Peyer's patch (tissue), 4 donors: ENCODE results near the gene CAP1. TPM values are rescaled to one million over a fixed set of nuclear protein-coding genes. Genes with fewer than 3 reads are reported as not detected.
"Not testable (repeated sequence)": the region's sequence is repeated elsewhere in the genome, so short reads cannot be mapped to it uniquely, and the experiment has no call there.

Experiments
- DNase-seq, 3 donors: peaks; one replicate each; pipeline ENCODE4 v3.0.0-alpha.2; 2017 to 2019
- H3K27ac ChIP-seq, 4 donors: fragments of 200-600 bp; sonication (generic); one replicate each; pipeline ENCODE4 v1.5.1; 2016 to 2019
- H3K27me3 ChIP-seq, 2 donors: fragments of 200-600 bp; sonication (generic); one replicate each; pipeline ENCODE4 v1.5.1; 2019
- H3K36me3 ChIP-seq, 3 donors: fragments of 200-600 bp; sonication (generic); one replicate each; pipeline ENCODE4 v1.5.1; 2016 to 2019
- H3K4me1 ChIP-seq, 4 donors: fragments of 200-600 bp; sonication (generic); one replicate each; pipeline ENCODE4 v1.5.1; 2016 to 2019
- H3K4me3 ChIP-seq, 4 donors: fragments of 200-600 bp; sonication (generic); 1 replicate in 3 of 4; 2 replicates in 1 of 4; pipeline ENCODE4 v1.5.1; 2016 to 2019; ENCODE audit warnings: mild to moderate bottlenecking in 1 of 4
- H3K9me3 ChIP-seq, 4 donors: fragments of 200-600 bp; sonication (generic); one replicate each; pipeline ENCODE4 v1.5.1; 2016 to 2019; ENCODE audit warnings: mild to moderate bottlenecking in 1 of 4
- POLR2A ChIP-seq, 2 donors: fragments of 450-650 bp; IDR thresholded peaks; one replicate each; pipeline ENCODE4 v1.5.1; 2017; ENCODE audit warnings: antibody characterized with exemption in 2 of 2, mild to moderate bottlenecking in 2 of 2, moderate library complexity in 2 of 2
- total RNA-seq, 4 donors: library from RNA; depleted of rRNA; stranded (reverse); fragments of >200 nt; gene quantifications; one replicate each; pipeline ENCODE4 v1.1.0, GENCODE V29; 2016
- TF ChIP-seq, protein P1 (sequence below), 6 experiments: fragments of 450-650 bp in 4 of 6; fragments of 200-600 bp in 2 of 6; sonication (generic) in 1 of 6; IDR thresholded peaks; one replicate each; pipeline ENCODE4 v1.5.1; 2017 to 2019; ENCODE audit warnings: antibody characterized with exemption in 6 of 6, mild to moderate bottlenecking in 3 of 6, moderate library complexity in 1 of 6

The CAP1 gene
- total RNA-seq, 4 donors from 2014 or later: 135 to 229 (median 182) TPM

DNA sequence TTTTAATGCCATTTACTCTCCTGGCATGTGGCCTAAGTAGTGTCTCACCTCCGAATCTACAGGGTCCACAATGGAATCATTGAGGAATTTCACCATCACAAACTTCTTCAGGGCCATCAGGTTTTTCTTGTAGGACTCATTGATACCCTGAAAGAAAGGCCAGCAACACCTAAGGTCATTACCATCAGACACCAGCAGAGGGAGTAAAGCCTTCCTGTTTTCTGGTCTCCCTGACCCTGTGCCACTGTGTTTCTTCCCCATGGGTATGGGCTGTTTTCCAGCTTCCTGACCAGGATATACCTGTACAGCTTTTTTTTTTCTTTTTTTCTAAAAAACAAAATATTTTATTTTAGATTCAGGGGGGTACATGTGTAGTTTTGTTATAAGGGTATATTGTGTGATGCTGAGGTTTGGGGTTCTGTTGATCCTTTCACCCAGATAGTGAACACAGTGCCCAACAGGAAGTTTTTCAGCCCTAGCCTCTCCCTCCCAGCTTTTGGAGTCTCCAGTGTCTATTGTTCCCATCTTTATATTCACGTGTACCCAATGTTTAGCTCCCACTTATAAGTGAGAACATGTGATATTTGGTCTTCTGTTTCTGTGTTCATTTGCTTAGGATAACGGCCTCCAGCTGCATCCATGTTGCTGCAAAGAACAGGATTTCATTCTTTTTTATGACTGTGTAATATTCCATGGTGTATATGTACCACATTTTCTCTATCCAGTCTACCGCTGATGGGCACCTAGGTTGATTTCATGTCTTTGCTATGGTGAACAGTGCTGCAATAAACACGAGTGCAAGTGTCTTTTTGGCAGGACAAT is 38.2 kb downstream of the CAP1 start:
- Histone ChIP-seq H3K27me3 (no peaks in the 10 kb centered on the region), H3K4me1 (peaks cover 0 to 6% (median 0%) of the 10 kb centered on the region in 4 donors), H3K36me3 (peaks cover 0 to 19% (median 0%) of the 10 kb centered on the region in 3 donors), H3K27ac (no peak overlapping the region), H3K4me3 (no peak overlapping the region), H3K9me3 (no peaks in the 10 kb centered on the region)
- TF ChIP-seq, protein P1, sequence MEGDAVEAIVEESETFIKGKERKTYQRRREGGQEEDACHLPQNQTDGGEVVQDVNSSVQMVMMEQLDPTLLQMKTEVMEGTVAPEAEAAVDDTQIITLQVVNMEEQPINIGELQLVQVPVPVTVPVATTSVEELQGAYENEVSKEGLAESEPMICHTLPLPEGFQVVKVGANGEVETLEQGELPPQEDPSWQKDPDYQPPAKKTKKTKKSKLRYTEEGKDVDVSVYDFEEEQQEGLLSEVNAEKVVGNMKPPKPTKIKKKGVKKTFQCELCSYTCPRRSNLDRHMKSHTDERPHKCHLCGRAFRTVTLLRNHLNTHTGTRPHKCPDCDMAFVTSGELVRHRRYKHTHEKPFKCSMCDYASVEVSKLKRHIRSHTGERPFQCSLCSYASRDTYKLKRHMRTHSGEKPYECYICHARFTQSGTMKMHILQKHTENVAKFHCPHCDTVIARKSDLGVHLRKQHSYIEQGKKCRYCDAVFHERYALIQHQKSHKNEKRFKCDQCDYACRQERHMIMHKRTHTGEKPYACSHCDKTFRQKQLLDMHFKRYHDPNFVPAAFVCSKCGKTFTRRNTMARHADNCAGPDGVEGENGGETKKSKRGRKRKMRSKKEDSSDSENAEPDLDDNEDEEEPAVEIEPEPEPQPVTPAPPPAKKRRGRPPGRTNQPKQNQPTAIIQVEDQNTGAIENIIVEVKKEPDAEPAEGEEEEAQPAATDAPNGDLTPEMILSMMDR (IDR thresholded peaks at IDR 0.05): peak; percentile 58 to 79 (median 62)
- TF ChIP-seq POLR2A (IDR thresholded peaks at IDR 0.05): no peak
- peak in 2 of 3 donors; percentile 46 to 69 for DNase-seq

DNA sequence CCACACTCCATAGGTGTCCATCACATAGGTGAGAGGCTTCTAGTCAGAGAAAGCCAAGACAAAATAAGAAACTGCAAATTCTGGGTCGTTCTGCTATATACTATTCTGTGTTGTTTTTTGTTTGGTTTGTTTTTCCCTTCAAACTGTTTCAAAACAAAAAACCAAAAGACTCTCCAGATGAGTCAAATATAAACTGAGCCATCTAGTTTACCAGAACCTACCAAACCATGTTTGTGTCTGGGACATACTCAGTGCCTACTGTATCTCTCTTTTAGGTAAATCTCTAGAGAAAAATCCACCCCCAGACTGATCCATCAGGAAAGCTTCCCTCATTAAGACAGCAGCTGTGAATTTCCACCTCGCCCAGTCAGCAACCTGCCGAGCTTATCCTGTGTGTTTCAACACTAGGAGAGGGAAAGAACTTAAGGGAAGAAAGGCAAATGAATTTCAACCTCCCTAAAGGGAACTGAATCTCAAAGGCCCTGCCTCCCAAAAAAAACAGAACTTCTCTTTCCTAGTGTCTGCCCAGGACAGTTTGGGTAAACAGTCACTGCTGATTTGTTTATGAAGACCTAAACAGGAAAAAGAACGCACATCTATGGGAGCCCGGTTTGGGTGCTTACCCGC is 39.4 kb downstream of the CAP1 start:
- Histone ChIP-seq H3K36me3 (peaks cover 0 to 7% (median 0%) of the 10 kb centered on the region in 3 donors), H3K4me1 (peaks cover 0 to 6% (median 0%) of the 10 kb centered on the region in 4 donors), H3K9me3 (no peaks in the 10 kb centered on the region), H3K4me3 (no peak overlapping the region), H3K27ac (peak overlapping the region in 2 of 4 donors; percentile 2 to 15), H3K27me3 (no peaks in the 10 kb centered on the region)
- TF ChIP-seq, protein P1 (IDR thresholded peaks at IDR 0.05): no peak
- TF ChIP-seq POLR2A (IDR thresholded peaks at IDR 0.05): no peak
- DNase-seq: no peak

DNA sequence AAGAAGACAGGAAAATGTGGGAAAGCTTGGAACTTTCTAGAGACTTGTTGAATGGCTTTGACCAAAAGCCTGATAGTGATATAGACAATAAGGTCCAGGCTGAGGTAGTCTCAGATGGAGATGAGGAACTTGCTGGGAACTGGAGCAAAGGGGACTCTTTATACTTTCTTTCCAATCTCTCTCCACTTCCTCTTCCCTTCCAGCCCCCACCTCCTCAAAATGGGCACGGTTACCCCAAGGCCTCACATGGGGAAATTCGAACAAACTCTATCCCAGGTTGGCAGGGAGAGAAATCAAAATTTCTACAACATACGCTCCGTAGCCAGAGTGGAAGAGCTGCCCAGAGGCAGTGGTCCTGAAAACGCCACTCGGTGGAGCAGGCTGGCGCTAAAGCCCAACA is 41.3 kb downstream of the CAP1 start:
- H3K4me3 ChIP-seq: no peak overlapping the region
- H3K4me1 ChIP-seq: no peaks in the 10 kb centered on the region
- DNase-seq: no peak
- TF ChIP-seq, protein P1 (IDR thresholded peaks at IDR 0.05): no peak
- TF ChIP-seq POLR2A (IDR thresholded peaks at IDR 0.05): no peak
- no peaks in the 10 kb centered on the region for H3K36me3 ChIP-seq
- H3K9me3 ChIP-seq: no peaks in the 10 kb centered on the region
- no peak overlapping the region for H3K27ac ChIP-seq
- H3K27me3 ChIP-seq: no peaks in the 10 kb centered on the region

DNA sequence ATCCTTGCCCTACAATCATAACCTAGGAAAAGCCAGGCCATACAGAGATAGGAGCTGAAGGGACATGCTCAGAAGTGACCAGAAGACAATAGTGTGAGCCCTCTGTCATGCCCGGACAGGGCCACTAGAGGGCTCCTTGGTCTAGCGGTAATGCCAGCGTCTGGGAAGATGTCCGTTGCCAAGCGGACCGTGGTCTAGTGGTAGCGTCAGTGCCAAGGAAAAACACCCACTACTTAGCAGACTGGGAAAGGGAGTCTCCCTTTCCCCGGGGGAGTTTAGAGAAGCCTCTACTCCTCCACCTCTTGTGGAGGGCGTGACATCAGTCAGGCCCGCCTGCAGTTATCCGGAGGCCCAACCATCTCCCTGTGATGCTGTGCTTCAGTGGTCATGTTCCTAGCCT is 44.2 kb downstream of the CAP1 start:
- H3K4me1 ChIP-seq, H3K9me3 ChIP-seq, H3K27me3 ChIP-seq, H3K4me3 ChIP-seq, H3K27ac ChIP-seq: not testable (repeated sequence)
- H3K36me3 ChIP-seq: peaks cover 0 to 16% (median 0%) of the 10 kb centered on the region in 3 donors
- DNase-seq: peak; percentile 58 to 86 (median 60)
- TF ChIP-seq, protein P1 (IDR thresholded peaks at IDR 0.05): peak in 5 of 6 experiments; percentile 27 to 71 (median 51)

DNA sequence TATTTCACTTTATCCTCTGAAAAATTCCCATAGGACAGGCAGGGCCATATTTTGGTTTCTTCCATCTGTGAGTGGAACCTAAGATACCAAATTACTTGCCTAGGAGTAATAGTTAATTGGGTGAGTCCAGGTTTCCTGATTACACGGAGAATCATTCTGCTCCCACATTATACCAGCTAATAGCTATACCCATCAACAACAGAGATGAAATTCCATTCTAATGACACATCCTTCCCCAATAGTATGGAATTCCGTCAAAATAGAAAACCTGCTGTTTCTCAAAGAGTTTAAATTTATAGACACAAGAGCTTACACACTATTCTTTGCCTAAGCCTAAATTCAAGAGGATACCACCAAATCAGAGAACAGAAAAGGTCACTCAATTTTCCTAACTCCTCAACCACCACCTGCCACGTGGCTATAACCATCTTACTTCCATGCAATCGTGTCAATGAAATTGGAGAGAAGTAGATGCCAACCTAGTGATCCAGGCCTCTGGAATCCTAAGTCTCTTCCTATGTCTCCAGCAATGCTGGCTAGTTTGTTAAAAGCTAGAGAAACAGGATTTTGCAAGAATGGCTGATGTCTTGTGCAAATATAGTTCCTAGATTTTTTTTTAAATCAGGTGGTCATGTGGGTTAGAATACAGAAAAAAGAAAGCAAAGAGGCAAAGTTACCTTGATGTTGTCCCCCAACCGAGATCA is 50.3 kb downstream of the CAP1 start:
- Histone ChIP-seq H3K4me1 (no peaks in the 10 kb centered on the region), H3K27ac (no peak overlapping the region), H3K9me3 (no peaks in the 10 kb centered on the region), H3K27me3 (no peaks in the 10 kb centered on the region), H3K4me3 (no peak overlapping the region), H3K36me3 (peaks cover 0 to 35% (median 3%) of the 10 kb centered on the region in 3 donors)
- DNase-seq: no peak
- TF ChIP-seq, protein P1 (IDR thresholded peaks at IDR 0.05): no peak
- TF ChIP-seq POLR2A (IDR thresholded peaks at IDR 0.05): no peak
